IMR-90 (cell line): ENCODE data around the gene GADD45GIP1. TPM values are rescaled to one million over a fixed set of nuclear protein-coding genes. Genes with fewer than 3 reads are reported as not detected.

ENCODE experiments used
- ATAC-seq: fragments of 200-7000 bp; cut with Tn5 transposase; 2 replicates; pipeline ENCODE4 v1.9.1; 2020; ENCODE audit warnings: low read depth, mild to moderate bottlenecking, moderate library complexity
- BruUV-seq: library from RNA; stranded (reverse); fragments of 400-500 nt; replicated peaks from 2 replicates; lab custom pipeline; 2021; lab: Mats Ljungman, UMichigan
- CTCF ChIA-PET: fragments of 300-600 bp; formaldehyde crosslinking; extraction: SDS; loops from one replicate; lab custom pipeline; 2021; ENCODE audit warnings: antibody characterized with exemption; lab: Yijun Ruan, JAX
- POLR2A ChIA-PET: fragments of 300-600 bp; sonication (Branson Sonifier 250); formaldehyde crosslinking; loops from one replicate; lab custom pipeline; 2022; ENCODE audit warnings: antibody characterized with exemption; ENCODE audit not compliant: unreplicated experiment; lab: Charles Lee
- DNase-seq: peaks from one replicate; pipeline ENCODE4 v3.0.0; 2013
- H2AFZ ChIP-seq: replicated peaks from 2 replicates; pipeline ENCODE3; 2013; ENCODE audit warnings: low read length, mild to moderate bottlenecking; ENCODE audit not compliant: poor library complexity
- H2AK5ac ChIP-seq: 2 replicates; pipeline ENCODE4 v1.6.1; 2013; ENCODE audit warnings: low read depth, low read length, inconsistent platforms
- H2AK9ac ChIP-seq: replicated peaks from 2 replicates; pipeline ENCODE3; 2013; ENCODE audit warnings: mild to moderate bottlenecking, low read depth, low read length, moderate library complexity; ENCODE audit not compliant: poor library complexity
- H2BK120ac ChIP-seq: 2 replicates; pipeline ENCODE4 v1.6.1; 2013; ENCODE audit warnings: low read depth, low read length, inconsistent platforms
- H2BK15ac ChIP-seq: 3 replicates; pipeline ENCODE4 v1.6.1; 2013; ENCODE audit warnings: low read depth, low read length, inconsistent platforms
- H2BK20ac ChIP-seq: 2 replicates; pipeline ENCODE4 v1.6.1; 2013; ENCODE audit warnings: low read depth, mild to moderate bottlenecking, inconsistent platforms, low read length, moderate library complexity
- H2BK5ac ChIP-seq: 2 replicates; pipeline ENCODE4 v1.6.1; 2013; ENCODE audit warnings: mild to moderate bottlenecking, low read depth, low read length, inconsistent platforms; ENCODE audit not compliant: poor library complexity, severe bottlenecking
- H3K14ac ChIP-seq: replicated peaks from 2 replicates; pipeline ENCODE4 v1.6.1; 2013; ENCODE audit warnings: low read depth, low read length, inconsistent platforms
- H3K18ac ChIP-seq: 2 replicates; pipeline ENCODE4 v1.6.1; 2013; ENCODE audit warnings: low read depth, low read length, control low read depth
- H3K23ac ChIP-seq: 2 replicates; pipeline ENCODE4 v1.6.1; 2013; ENCODE audit warnings: low read depth, low read length, inconsistent platforms
- H3K27ac ChIP-seq: 2 replicates; pipeline ENCODE4 v1.5.1; 2013; ENCODE audit warnings: mild to moderate bottlenecking, control low read depth, low read length; ENCODE audit not compliant: insufficient read depth
- H3K27me3 ChIP-seq: 2 replicates; pipeline ENCODE4 v1.6.1; 2013; ENCODE audit warnings: low read length; ENCODE audit not compliant: control insufficient read depth, insufficient read depth
- H3K36me3 ChIP-seq: 2 replicates; pipeline ENCODE4 v1.6.1; 2013; ENCODE audit warnings: low read length, mixed read lengths; ENCODE audit not compliant: control insufficient read depth, insufficient read depth
- H3K4ac ChIP-seq: 2 replicates; pipeline ENCODE4 v1.6.1; 2013; ENCODE audit warnings: low read depth, low read length, inconsistent platforms
- H3K4me1 ChIP-seq: 2 replicates; pipeline ENCODE4 v1.6.1; 2013; ENCODE audit warnings: low read length, mixed read lengths; ENCODE audit not compliant: control insufficient read depth, insufficient read depth
- H3K4me2 ChIP-seq: 2 replicates; pipeline ENCODE4 v1.6.1; 2013; ENCODE audit warnings: low read depth, mild to moderate bottlenecking, control low read depth, low read length, moderate library complexity
- H3K4me3 ChIP-seq: 2 replicates; pipeline ENCODE4 v1.5.1; 2013; ENCODE audit warnings: low read depth, mild to moderate bottlenecking, control low read depth, low read length, moderate library complexity; ENCODE audit not compliant: insufficient read depth
- H3K56ac ChIP-seq: 2 replicates; pipeline ENCODE4 v1.6.1; 2013; ENCODE audit warnings: low read length, inconsistent platforms; ENCODE audit not compliant: insufficient read depth; ENCODE audit errors: extremely low read depth
- H3K79me1 ChIP-seq, 2 experiments: 2 replicates each; pipeline ENCODE4 v1.6.1; 2013; ENCODE audit warnings: low read length in 2 of 2, inconsistent platforms in 1 of 2, low read depth in 1 of 2
- H3K9ac ChIP-seq: 2 replicates; pipeline ENCODE4 v1.6.1; 2013; ENCODE audit warnings: low read depth, low read length, control low read depth
- H3K9me1 ChIP-seq: 2 replicates; pipeline ENCODE4 v1.6.1; 2013; ENCODE audit warnings: low read length, inconsistent platforms; ENCODE audit not compliant: insufficient read depth
- H3K9me3 ChIP-seq: 2 replicates; pipeline ENCODE4 v1.6.1; 2013; ENCODE audit warnings: low read length; ENCODE audit not compliant: control insufficient read depth, insufficient read depth
- H4K20me1 ChIP-seq: 2 replicates; pipeline ENCODE4 v1.6.1; 2013; ENCODE audit warnings: low read length, inconsistent platforms; ENCODE audit not compliant: insufficient read depth
- H4K5ac ChIP-seq: 2 replicates; pipeline ENCODE4 v1.6.1; 2013; ENCODE audit warnings: mild to moderate bottlenecking, low read depth, low read length, control low read depth
- H4K8ac ChIP-seq, 2 experiments: 2 replicates each; pipeline ENCODE4 v1.6.1; 2013; ENCODE audit warnings: low read depth in 2 of 2, low read length in 2 of 2, control low read depth in 1 of 2, inconsistent platforms in 1 of 2
- H4K91ac ChIP-seq: 2 replicates; pipeline ENCODE4 v1.6.1; 2013; ENCODE audit warnings: low read depth, low read length, inconsistent platforms; ENCODE audit not compliant: insufficient read depth
- MAZ ChIP-seq: IDR thresholded peaks from 2 replicates; pipeline ENCODE4 v1.6.1; 2012; ENCODE audit warnings: low read depth, mild to moderate bottlenecking, low read length, improper control_type of control experiment, moderate library complexity, borderline replicate concordance
- RCOR1 ChIP-seq: IDR thresholded peaks from 2 replicates; pipeline ENCODE4 v1.6.1; 2012; ENCODE audit warnings: mild to moderate bottlenecking, low read length, improper control_type of control experiment; ENCODE audit not compliant: insufficient replicate concordance
- RFX5 ChIP-seq: IDR thresholded peaks from 2 replicates; pipeline ENCODE4 v1.8.0; 2012; ENCODE audit warnings: low read depth, mild to moderate bottlenecking, low read length, moderate library complexity
- WGBS, 2 experiments: methylation state at CpG; one replicate each; pipeline versions ENCODE4 v1.1.5 to v1.1.7; 2013; ENCODE audit warnings: missing lambda C conversion rate in 2 of 2; ENCODE audit not compliant: insufficient read length in 1 of 2; ENCODE audit errors: extremely low coverage in 2 of 2; 5-methylcytosine and 5-hydroxymethylcytosine counted together
- dilution Hi-C: fragments of 300-500 bp; cut with HindIII; formaldehyde crosslinking; loops from one replicate; pipeline ENCODE4 v1.14.3; 2018; ENCODE audit warnings: low sequenced_read_pairs; ENCODE audit not compliant: unreplicated experiment
- in situ Hi-C: fragments of 300-500 bp; cut with MboI; formaldehyde crosslinking; loops from 3 replicates; pipeline ENCODE4 v1.14.3; 2019; ENCODE audit warnings: low sequenced_read_pairs, inconsistent platforms, mixed read lengths
- intact Hi-C: fragments of 100-400 bp; cut with micrococcal nuclease; formaldehyde crosslinking; loops from 2 replicates; pipeline ENCODE4 v1.10.0; 2022
- polyA plus RNA-seq, 3 experiments: library from polyadenylated mRNA; depleted of rRNA; stranded (reverse); fragments of >200 nt; gene quantifications; 2 replicates each; pipeline ENCODE4 v1.2.3, GENCODE V29; 2012; ENCODE audit warnings: low replicate concordance in 1 of 3
- total RNA-seq: library from RNA; depleted of rRNA; stranded (reverse); fragments of >200 nt; gene quantifications from 2 replicates; pipeline ENCODE4 v1.2.3, GENCODE V29; 2012

GADD45GIP1 gene
- total and polyA plus RNA-seq, 2 of the 4 experiments (the other 2 are of a cell fraction), result 13.3 to 42.4 TPM

- Histone ChIP-seq H3K9ac (no peak overlapping the region), H3K9me3 (no peaks in the 10 kb centered on the region), H3K9me1 (0 out of 2 replicates have a peak, but pooled peaks cover 2% of the 10 kb centered on the region), H3K79me1 (no peaks in the 10 kb centered on the region), H4K20me1 (no peaks in the 10 kb centered on the region), H3K27me3 (no peaks in the 10 kb centered on the region), H3K36me3 (no peaks in the 10 kb centered on the region), H3K4me2 (no peak overlapping the region), H3K4ac (no peak overlapping the region), H3K4me1 (no peaks in the 10 kb centered on the region; the same call in 1 of the 2 replicates), H4K5ac (no peak overlapping the region), H3K27ac (no peak overlapping the region), H2AK9ac (no peak overlapping the region), H3K4me3 (no peak overlapping the region), H4K8ac (no peak overlapping the region), H2AFZ (no peak overlapping the region), H3K14ac (no peak overlapping the region), H2AK5ac (no peak overlapping the region), H2BK5ac (no peak overlapping the region), H4K91ac (no peak overlapping the region), H2BK15ac (no peak overlapping the region), H2BK20ac (no peak overlapping the region), H2BK120ac (no peak overlapping the region), H3K56ac (no peak overlapping the region), H3K23ac (no peak overlapping the region), H3K18ac (no peak overlapping the region)
- WGBS, 2 experiments, result 80% methylated on average over 11 of the region's 19 CpGs; no CpG with 5 or more reads in 1 of the 2 experiments
- intact Hi-C loops (loop anchor here (5.0 kb wide), 1 partner anchor 273 kb away; no protein-coding TSS in a partner anchor), dilution Hi-C loops (no loop called here), in situ Hi-C loops (loop anchor here (5.0 to 25.0 kb wide), 3 partner anchors 288 to 763 kb away; a partner anchor contains a TSS)
- no peak for TF ChIP-seq RCOR1
- TF ChIP-seq RFX5, result no peak
- TF ChIP-seq MAZ, result no peak
- DNase-seq (no peak), ATAC-seq (no peak)
- CTCF ChIA-PET, result interaction anchor here (1.5 kb wide), 1 partner anchor 9 kb away, joined by 7 read pairs; no protein-coding TSS in a partner anchor
- BruUV-seq, result no TSS peak
- POLR2A ChIA-PET, result no interaction called here
Measured at GRCh38 chr19:12974301-12975220, 17.5 kb upstream of the GADD45GIP1 start.
